ENCODE measurements around the gene ATG16L1.

ATG16L1 gene

GRCh38 chr2:233218836-233219235, 32.6 kb upstream of the ATG16L1 start:
- no peak for TF ChIP-seq POLR2A (IDR thresholded peaks at IDR 0.05; ENCODE audit: low read depth, low read length)
- FAIRE-seq (no peak), DNase-seq (ENCODE audit: insufficient read length, low spot score) (no peak)

GRCh38 chr2:233219848-233220247, 31.6 kb upstream of the ATG16L1 start:
- no peak for DNase-seq (ENCODE audit: insufficient read length, low spot score)
- TF ChIP-seq POLR2A (IDR thresholded peaks at IDR 0.05; ENCODE audit: low read depth, low read length): no peak
- FAIRE-seq: no peak

GRCh38 chr2:233221378-233222063, 30.0 kb upstream of the ATG16L1 start:
- DNase-seq (ENCODE audit: insufficient read length, low spot score): no peak
- FAIRE-seq: no peak
- TF ChIP-seq POLR2A (IDR thresholded peaks at IDR 0.05; ENCODE audit: low read depth, low read length): no peak

- DNase-seq (ENCODE audit: insufficient read length, low spot score) (no peak), FAIRE-seq (no peak)
- TF ChIP-seq POLR2A (IDR thresholded peaks at IDR 0.05; ENCODE audit: low read depth, low read length): no peak
These were observed 28.2 kb upstream of the ATG16L1 start for GRCh38 chr2:233223059-233223894.

- TF ChIP-seq POLR2A (IDR thresholded peaks at IDR 0.05; ENCODE audit: low read depth, low read length): no peak
- DNase-seq (ENCODE audit: insufficient read length, low spot score): no peak
- no peak for FAIRE-seq
These were observed 26.0 kb upstream of the ATG16L1 start for GRCh38 chr2:233225230-233226068.

GRCh38 chr2:233226511-233227031, 24.9 kb upstream of the ATG16L1 start:
- DNase-seq (ENCODE audit: insufficient read length, low spot score) (no peak), FAIRE-seq (no peak)
- TF ChIP-seq POLR2A (IDR thresholded peaks at IDR 0.05; ENCODE audit: low read depth, low read length): no peak

- DNase-seq (ENCODE audit: insufficient read length, low spot score): no peak
- TF ChIP-seq POLR2A (IDR thresholded peaks at IDR 0.05; ENCODE audit: low read depth, low read length): no peak
- no peak for FAIRE-seq
These were observed 24.0 kb upstream of the ATG16L1 start for GRCh38 chr2:233227346-233227978.

GRCh38 chr2:233228376-233228775, 23.1 kb upstream of the ATG16L1 start:
- TF ChIP-seq POLR2A (IDR thresholded peaks at IDR 0.05; ENCODE audit: low read depth, low read length): no peak
- FAIRE-seq: no peak

GRCh38 chr2:233233618-233234230, 17.7 kb upstream of the ATG16L1 start:
- DNase-seq (ENCODE audit: insufficient read length, low spot score) (no peak), FAIRE-seq (no peak)
- TF ChIP-seq POLR2A (IDR thresholded peaks at IDR 0.05; ENCODE audit: low read depth, low read length): no peak

More at GRCh38 chr2:233228376-233228775, 23.1 kb upstream of the ATG16L1 start:
- DNase-seq (ENCODE audit: insufficient read length, low spot score): no peak

- FAIRE-seq (no peak), DNase-seq (ENCODE audit: insufficient read length, low spot score) (no peak)
- no peak for TF ChIP-seq POLR2A (IDR thresholded peaks at IDR 0.05; ENCODE audit: low read depth, low read length)
These were observed 17.2 kb upstream of the ATG16L1 start for GRCh38 chr2:233234264-233234663.

GRCh38 chr2:233234996-233235395, 16.5 kb upstream of the ATG16L1 start:
- no peak for TF ChIP-seq POLR2A (IDR thresholded peaks at IDR 0.05; ENCODE audit: low read depth, low read length)
- FAIRE-seq: no peak
- DNase-seq (ENCODE audit: insufficient read length, low spot score): no peak

GRCh38 chr2:233235977-233236376, 15.5 kb upstream of the ATG16L1 start:
- DNase-seq (ENCODE audit: insufficient read length, low spot score) (no peak), FAIRE-seq (no peak)
- TF ChIP-seq POLR2A (IDR thresholded peaks at IDR 0.05; ENCODE audit: low read depth, low read length): no peak

Data from H54 (cell line).